GM21737 (cell line): Measurements from ENCODE around the gene ABHD17C.
"Not testable (repeated sequence)": the region's sequence is repeated elsewhere in the genome, so short reads cannot be mapped to it uniquely, and the experiment has no call there.

ENCODE experiments used
- ATAC-seq: cut with Tn5 transposase; IDR thresholded peaks from one replicate; pipeline ENCODE4 v1.9.1; 2021; ENCODE audit warnings: mild to moderate bottlenecking, moderate library complexity; ENCODE audit not compliant: unreplicated experiment

Gene ABHD17C

DNA sequence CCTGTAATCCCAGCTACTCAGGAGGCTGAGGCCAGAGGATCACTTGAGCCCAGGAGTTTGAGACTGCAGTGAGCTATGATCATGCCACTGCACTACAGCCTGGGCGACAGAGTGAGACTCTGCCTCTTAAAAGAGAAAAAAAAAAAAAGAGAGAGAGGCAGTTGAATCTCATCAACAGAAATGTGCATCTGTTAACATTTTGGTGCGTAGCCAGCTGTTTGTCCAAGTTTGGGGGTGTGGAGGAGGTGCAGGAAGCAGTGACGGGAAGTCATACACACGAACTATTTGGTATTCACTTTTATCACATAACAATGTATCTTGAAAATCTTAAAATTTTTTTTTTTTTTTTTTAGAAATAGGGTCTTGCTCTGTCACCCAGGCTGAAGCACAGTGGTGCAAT, 65.8 kb downstream of the ABHD17C start:
- no peak for ATAC-seq

DNA sequence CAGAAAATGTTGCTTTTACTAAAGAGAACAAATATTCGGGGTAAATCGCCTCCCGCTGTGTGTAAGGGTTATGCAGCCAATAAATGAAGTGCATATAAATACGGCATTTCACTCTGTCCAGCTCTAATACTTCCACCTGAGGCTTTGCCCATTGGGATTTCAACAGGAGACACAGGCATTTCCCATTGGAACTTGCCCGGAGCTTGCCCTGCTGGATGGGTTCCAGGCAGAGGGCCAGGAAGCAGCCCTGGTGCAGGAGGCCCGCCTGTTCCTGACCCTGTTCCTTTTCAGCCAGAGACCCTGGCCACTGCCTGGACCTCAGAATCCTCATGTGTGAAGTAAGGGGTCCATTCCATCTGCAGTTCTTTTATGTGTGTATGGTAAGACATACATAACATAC, 66.6 kb downstream of the ABHD17C start:
- no peak for ATAC-seq

DNA sequence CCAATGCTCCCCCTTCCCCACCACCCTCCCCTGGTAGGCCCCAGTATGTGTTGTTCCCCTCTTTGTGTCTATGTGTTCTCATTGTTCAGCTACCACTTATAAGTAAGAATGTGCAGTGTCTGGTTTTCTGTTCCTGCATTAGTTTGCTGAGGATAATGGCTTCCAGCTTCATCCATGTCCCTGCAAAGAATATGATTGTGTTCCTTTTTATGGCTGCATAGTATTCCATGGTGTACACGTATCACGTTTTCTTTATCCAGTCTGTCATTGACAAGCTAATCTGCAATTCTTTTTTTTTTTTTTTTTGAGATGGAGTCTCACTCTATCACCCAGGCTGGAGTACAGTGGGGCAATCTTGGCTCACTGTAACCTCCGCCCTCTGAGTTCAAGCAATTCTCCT, 68.1 kb downstream of the ABHD17C start:
- not testable (repeated sequence) for ATAC-seq

DNA sequence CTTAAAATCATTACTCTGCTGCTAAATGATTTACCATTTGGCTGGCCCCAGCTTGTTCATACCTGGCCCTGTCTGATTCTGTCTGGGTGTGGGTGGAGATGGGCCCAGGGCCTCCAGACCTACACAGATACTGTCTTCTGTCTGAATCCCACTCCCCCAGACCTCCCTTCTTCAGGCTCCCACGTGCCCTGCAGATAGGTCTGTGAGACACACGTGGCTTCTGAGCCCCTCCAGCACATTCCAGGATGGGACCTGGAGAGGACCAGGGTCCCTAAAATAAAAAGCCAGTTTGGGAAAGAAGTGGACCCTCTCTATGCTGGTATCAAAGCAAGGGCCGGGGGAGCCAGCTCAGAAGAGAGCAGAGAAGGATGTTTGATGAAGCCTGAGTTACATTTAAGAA, 69.4 kb downstream of the ABHD17C start:
- no peak for ATAC-seq

DNA sequence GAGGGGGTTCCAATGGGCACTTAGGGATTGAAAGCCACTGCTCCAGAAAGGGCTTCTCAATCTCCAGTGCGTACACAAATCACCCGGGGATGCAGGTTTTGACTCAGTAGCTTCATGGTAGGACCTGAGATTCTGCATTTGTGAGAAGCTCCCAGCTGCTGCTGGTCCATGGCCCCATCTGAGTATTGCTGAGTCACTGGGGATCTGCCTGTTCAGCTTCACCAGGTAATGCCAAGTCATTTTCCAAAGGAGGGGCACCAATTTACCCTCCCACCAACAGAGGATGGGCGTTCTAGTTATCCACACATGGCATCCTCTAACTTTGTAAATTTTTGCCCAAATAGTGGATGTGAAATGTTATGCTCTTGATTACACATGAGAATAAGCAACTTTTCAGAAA, 71.2 kb downstream of the ABHD17C start:
- no peak for ATAC-seq

DNA sequence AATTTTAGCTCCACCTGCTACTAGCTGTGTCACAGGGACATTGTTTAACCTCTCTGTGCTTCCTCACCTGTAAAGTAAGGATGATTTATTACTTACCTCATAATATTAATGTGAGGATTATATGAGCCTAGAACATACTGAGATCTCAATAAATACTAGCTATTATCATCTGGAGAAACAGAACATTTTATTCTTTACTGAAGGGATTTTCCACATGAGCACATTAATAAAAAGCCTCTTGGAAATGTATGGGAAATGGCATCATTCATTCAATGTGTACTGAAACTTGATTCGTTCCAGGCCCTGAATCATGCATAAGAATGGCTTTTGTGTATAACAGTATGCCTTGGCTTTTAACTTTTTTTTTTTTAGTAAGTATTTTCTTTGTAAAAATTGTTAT, 73.0 kb downstream of the ABHD17C start:
- no peak for ATAC-seq

DNA sequence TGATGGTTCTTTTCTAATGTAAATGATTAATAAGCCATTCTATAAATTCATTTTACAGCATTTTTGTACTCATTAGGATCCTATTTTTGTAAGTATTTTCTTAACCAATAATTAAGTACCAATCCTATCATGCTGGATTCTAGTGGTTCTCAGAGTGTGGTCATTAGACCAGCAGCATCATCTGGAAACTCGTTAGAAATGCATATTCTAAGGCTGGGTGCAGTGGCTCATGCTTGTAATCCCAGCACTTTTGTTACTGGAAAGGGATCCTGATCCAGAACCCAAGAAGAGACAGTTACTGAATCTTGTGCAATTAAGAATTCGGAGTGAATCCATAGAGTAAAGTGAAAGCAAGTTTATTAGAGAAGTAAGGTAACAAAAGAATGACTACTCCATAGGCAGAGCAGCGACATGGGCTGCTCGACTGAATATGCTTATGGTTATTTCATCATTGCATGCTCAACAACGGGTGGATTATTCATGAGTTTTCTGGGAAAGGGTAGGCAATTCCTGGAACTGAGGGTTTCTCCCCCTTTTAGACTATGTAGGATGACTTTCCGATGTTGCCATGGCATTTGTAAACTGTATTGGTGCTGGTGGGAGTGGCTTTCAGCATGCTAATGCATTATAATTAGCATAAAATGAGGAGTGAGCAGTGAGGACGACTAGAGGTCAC, 74.2 kb downstream of the ABHD17C start:
- ATAC-seq: no peak

DNA sequence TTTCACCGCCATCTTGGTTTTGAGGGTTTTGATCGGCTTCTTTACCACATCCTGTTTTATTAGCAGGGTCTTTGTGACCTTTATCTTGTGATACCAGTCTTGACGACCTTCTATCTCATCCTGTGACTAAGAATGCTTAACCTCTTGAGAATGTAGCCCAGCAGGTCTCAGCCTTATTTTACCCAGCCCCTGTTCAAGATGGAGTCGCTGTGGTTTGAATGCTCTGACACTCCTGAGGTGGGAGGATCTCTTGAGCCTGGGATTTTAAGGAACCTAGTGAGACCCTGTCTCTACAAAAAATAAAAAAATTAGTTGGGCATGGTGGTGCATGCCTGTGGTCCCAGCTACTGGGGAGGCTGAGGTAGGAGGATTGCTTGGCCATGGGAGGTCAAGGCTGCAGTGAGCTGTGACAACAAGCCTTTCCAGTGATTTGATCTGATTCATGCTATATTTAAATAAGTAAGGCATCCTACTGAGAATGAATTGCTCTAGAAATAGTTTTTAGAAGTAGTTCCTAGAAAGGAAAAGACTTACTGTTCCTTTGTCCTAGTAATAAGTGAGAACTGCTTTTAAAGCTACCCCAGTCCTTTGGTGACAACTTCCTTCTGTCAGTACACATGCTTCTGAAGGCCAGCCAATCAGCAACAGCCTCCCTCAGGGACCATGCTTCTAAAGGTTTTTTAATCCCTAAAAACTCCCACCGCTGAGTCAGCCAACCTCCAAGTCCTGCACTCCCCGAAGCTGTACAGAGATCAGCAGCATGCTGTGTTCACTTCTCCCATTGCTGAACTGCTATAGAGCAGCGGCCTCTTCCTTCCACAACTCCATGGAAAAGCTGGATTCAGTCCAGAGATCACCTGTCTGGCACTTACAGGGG, 75.0 kb downstream of the ABHD17C start:
- no peak for ATAC-seq

DNA sequence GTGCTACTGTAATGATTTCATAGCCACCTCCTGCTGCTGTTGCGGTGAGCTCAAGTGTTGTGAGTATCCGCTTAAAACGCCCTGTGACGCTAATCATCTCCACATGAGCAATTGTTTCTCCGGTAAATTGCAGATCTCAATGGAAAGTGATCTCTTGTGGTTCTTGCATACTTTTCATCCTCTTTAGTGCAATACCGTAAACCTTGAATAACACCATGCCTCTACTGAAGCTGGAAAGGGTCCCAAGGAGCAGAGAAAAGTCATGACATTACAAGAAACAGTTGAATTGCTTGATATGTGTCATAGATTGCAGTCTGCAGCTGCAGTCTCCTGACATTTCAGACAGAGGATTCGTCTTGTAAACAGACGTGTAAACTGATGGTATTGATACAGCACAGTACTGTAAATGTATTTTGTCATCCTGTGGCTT, 78.0 kb downstream of the ABHD17C start:
- no peak for ATAC-seq

DNA sequence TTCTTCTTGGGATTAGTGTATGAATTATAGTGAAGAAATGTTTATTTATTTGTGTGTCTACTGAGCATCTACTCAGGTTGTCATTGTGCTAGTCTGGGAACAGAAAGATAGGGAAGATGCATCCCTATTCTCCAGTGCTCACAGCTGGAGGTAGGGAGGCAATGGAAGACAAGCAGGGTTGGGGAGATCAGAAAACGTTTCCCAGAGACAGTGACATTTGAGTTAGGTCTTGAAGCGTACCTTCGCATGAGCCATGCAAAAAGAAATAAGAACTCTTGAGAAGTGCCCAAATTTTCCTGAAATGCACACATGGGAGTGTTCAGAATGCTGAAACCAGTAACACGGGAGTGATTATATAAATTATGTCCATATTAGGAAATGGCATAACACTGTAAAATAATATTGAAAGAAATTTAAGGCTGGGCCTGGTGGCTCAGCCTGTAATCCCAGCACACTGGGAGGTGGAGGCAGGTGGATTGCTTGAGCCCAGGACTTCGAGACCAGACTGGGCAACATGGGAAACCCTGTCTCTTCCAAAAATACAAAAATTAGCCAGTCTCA, 78.8 kb downstream of the ABHD17C start:
- no peak for ATAC-seq

DNA sequence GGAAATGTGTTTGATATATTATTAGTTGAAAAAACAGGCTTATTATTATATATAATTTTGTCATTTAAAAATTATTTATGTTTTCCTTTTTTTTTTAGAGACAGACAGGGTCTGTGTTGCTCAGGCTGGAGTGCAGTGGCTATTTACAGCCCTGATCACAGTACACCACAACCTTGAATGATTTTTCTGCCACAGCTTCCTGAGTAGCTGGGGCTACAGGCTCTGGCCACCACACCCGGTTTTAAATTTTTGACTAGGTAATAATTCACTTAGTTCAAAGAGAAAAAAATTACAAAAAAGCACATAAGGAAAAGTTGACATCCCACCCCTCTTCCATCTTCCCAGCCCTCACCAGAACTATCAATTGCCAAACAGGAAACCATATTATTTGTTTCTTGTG, 79.4 kb downstream of the ABHD17C start:
- ATAC-seq: no peak

DNA sequence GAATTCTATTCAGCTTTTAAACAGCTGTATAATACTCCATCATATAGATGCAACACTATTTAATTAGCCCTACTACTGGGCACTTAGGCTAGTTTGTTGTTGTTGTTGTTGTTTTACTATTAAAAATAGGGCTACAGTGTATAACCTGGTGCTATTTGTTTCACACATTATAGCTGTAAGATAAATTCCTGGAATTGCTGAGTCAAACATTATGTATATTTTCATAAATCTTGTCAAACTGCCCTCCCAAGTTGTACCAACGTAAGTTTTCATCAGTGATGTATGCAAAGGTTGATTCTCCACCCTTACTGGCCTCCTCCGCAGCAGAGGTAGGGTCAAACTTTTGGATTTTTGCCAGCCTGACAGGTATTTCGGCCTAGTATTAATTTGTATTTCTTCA, 80.2 kb downstream of the ABHD17C start:
- no peak for ATAC-seq

DNA sequence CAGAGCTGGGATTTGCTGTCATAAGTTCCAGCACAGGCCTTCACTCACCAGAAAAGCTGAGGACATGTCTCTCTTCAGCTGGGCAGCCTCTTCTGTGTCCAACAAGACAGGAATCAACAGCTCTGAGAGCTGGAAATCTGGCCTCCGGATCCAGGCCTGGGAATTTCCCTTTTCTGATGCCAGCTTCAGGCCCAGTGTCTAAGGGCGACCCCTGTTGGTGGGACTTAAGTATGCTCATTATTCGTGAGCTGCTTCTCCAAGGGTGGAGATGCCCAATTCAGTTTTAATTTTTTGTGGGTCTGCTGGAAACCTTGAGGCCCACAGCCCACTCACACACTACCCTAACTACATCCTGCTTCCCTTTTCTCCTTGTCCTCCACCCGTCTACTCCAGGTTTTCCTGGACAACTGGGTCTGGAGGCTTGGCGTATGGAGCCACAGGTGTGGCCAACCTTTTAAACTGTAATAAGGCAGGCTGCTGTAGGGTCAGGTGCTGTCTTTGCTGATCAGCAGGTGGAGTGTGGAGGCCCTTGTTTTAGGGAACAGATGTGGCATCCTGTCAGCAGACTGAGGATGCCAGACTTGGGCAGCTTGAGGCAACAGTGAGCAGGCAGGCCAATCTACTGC, 81.4 kb downstream of the ABHD17C start:
- no peak for ATAC-seq

DNA sequence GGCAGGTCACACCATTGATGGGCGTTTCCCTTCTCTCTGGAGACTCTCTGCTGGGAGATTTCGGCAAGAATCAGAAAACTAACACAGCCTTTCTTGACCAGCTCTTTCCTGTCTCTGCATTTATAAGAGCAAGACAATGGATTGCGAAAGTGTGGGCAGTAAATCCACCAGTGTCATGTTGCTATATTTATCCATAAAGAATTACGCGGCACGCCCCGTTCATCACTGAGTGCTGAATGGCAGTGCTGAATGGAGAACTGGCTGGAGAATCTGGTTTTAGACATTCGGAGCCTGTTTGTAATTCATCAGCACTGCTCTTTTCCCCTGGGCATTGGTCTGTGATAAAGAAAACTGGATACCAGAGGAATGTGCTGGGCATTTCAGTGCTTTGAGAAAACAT, 82.0 kb downstream of the ABHD17C start:
- ATAC-seq: no peak

DNA sequence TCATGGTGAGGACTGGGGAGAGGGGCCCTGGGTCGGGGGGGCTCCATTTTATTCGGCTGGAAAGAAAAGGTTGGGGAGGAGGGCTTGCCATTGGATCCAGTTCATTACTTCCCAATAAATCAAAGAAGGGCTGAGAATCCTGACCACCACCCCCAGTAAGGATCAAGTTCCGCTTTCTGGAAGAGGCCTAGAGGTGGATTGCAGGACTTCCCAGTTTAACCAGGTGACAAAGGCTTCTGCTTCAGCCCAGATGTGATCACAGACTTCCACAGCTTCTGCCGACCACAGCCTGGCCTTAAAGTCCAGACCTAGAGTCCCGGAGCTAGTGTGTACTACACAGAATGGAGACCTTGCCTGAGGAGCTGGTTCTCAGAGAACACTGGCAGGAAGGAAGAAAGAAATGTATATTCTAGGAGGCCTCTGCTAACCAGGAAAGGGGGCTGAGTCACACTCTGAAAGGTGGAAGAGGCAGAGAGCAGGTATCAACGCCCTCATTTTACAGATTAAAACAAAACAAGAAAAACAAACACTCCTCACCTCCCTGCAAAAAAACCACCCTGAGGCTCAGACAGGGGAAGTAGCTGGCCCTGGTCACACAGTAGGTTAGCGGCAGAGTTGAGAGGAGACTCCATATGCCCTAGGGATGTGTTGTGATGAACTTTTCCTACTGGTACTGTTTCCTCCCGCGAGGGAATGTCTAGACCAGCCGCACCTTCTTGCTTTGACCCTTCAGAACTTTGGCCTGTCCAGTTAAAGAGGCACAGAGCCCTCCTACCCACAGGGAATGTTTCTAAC, 82.9 kb downstream of the ABHD17C start:
- no peak for ATAC-seq

DNA sequence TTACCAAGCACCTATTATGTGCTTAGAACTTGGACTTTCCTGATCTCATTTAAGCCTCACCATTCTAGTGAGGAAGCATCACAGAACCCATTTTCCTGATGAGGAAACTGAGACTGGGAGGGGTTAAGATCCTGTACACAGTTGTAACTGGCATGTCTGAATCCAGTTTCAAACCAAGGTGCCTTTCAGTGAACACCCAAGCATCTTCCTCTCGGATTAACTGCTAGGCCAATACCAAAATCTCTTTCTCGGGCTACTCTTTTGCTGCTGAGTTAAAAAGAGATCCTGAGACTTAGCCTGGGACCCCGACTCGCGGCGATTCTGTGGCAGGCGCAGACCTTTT, 83.5 kb downstream of the ABHD17C start:
- no peak for ATAC-seq

DNA sequence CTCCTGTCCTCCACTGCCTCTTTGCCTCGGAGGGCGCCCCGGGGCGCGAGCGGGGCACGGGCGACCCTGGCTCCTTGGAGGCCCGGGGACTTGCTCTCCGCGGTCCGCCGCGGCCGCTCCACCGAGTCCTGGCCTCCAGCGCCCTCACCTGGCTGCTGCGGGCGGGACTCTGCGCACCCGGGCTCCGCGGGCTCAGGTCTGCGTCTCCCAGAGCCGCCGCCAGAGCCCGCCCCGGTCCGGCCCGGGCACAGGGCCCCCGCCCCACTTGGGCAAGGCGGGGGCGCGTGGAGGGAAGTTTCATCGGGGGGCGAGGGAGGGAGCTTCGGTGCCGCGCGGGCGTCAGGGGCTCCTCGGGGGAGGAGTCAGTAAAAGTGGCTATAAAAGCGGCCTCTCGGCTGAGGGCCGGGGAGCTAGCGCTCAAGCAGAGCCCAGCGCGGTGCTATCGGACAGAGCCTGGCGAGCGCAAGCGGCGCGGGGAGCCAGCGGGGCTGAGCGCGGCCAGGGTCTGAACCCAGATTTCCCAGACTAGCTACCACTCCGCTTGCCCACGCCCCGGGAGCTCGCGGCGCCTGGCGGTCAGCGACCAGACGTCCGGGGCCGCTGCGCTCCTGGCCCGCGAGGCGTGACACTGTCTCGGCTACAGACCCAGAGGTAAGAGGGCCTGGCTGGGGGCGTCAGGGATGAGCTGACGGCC, 84.0 kb downstream of the ABHD17C start, which contains the start of gene CEMIP:
Gene CEMIP (plus strand): TSS at position 407 of the 694 bp plus-strand sequence. CDS start 94,510 bp downstream, outside the sequence.
- ATAC-seq: no peak

DNA sequence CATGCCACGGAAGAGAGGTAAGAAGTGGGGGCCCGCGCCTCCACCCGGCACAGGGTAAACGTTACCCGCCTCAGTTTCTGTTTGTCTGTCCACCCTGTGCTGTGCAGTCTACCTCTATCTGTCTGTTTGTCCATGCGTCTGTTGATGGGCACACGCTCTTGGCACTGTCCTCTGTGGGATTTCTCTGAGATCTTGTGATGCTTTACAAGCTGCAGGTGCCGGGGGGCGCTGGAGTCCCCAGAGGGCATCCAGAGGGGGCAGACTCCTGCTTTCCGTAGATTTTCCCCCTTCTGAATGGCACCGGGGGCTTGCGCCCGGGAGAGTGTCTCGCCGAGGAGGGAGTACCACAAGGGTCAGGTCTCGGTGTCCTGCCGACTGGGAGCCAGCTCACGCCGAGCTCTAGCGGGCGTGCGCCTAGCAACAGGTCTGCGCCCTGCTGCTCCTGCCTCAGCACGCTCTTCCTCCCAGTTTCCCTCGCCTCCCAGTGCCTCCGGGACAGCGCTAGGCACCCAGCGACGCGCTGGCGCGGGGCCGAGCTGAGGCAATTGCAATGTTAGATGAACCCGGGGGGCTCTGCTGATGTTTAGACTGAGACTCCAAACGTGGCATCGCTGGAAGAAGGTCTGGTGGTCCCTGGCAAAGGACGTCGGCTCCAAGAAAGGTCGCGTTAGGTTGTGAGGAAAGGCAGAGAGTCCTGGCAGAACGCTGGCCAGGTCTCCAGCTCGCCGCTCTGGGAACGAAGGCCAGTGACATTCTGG, 84.7 kb downstream of the ABHD17C start:
- no peak for ATAC-seq

DNA sequence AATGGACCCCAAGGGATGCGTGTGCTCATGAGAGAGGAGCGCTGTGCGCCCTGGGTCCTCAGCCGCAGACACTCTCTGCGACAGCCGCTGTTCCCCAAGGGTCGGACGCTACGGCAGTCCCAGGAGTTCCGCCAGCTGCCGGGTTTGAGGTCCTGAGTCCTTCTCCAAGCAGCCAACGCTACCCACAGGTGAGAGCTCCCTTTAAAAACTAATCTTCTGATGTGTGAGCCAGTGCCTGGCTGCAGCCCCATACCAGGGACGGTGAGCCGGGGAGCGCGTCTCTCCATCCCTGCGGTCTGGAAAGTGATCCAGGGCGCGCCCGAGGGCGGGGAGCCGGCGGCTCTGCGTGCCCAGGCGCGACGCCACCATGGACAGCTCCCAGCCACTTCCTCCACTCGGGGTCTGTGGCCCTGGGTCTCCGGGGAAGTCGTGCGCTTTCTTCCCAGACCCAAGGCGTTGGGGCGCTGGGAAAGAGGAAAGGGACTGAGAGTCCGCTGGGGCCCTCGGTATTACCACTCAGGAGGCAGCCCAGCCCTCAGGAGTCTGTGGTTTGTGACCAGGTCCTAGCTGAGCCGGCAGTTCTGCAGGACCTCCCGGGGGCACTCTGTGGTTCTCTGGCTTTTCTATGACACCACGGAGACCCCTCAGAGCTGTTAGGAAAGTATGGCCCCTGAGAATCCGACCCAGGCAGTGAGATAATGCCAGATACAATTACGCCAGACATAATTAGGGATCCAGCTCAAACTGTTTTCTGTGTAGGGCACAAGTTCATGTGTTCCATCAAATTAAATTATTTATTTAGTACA, 85.5 kb downstream of the ABHD17C start:
- no peak for ATAC-seq
